Measurements from ENCODE around the gene GSKIP. TPM values are rescaled to one million over a fixed set of nuclear protein-coding genes. Genes with fewer than 3 reads are reported as not detected.
A peak's percentile ranks its signal among the peaks of the same experiment; 100 is the strongest.
"Not testable (repeated sequence)": the region's sequence is repeated elsewhere in the genome, so short reads cannot be mapped to it uniquely, and the experiment has no call there.

Gene GSKIP
- total RNA-seq, 2 experiments from 2014 or later = 21.8 to 21.9 TPM

DNA sequence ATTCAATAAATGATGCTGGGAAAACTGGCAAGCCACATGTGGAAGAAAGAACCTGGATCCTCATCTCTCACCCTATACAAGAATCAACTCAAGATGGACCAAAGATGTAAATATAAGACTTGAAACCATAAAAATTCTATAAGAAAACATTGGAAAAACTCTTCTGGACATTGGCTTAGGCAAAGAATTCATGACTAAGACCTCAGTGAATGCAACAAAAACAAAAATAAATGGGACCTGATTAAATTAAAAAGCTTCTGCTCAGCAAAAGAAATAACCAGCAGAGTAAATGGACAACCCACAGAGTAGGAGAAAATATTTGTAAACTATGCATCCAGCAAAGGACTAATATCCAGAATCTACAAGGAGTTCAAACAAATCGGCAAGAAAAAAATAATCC is 24.8 kb upstream of the GSKIP start:
- intact Hi-C loops (cut with micrococcal nuclease) = no loop called here
- POLR2A ChIA-PET = no interaction called here
- H3K4me3 Mint-ChIP-seq = no peak overlapping the region

DNA sequence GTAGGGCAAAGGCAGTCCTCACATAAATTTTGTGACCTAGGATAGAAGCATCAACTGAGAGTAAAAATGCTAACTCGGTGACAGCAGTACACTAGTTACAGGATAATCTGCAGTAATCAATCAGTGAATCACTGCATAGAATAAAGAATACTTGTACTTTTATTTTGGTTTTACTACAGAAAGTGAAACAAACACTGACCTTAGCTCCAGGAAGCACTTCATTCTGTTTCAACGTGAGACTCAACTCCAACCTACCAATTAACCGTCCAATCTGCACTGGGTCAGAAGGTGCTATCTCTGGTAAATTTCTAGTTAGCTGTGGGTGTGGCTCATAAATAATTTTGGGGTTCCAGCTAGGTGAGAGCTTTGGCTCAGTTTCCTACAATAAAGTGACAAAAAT is 22.0 kb upstream of the GSKIP start:
- Mint-ChIP-seq H3K9me3 (no peaks in the 10 kb centered on the region), H3K27me3 (no peaks in the 10 kb centered on the region), H3K27ac (no peak overlapping the region), H3K4me3 (no peak overlapping the region), H3K36me3 (ENCODE audit: low read depth) (peaks cover 26% of the 10 kb centered on the region), H3K4me1 (ENCODE audit: low read depth) (no peaks in the 10 kb centered on the region)
- ATAC-seq = no peak
- TF ChIP-seq, protein P1, sequence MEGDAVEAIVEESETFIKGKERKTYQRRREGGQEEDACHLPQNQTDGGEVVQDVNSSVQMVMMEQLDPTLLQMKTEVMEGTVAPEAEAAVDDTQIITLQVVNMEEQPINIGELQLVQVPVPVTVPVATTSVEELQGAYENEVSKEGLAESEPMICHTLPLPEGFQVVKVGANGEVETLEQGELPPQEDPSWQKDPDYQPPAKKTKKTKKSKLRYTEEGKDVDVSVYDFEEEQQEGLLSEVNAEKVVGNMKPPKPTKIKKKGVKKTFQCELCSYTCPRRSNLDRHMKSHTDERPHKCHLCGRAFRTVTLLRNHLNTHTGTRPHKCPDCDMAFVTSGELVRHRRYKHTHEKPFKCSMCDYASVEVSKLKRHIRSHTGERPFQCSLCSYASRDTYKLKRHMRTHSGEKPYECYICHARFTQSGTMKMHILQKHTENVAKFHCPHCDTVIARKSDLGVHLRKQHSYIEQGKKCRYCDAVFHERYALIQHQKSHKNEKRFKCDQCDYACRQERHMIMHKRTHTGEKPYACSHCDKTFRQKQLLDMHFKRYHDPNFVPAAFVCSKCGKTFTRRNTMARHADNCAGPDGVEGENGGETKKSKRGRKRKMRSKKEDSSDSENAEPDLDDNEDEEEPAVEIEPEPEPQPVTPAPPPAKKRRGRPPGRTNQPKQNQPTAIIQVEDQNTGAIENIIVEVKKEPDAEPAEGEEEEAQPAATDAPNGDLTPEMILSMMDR (IDR thresholded peaks at IDR 0.05) = no peak
- CTCF ChIA-PET = no interaction called here
- DNase-seq = no peak
- POLR2A ChIA-PET = no interaction called here
- intact Hi-C loops (cut with micrococcal nuclease) = no loop called here

More for the DNA sequence above, 24.8 kb upstream of the GSKIP start:
- Mint-ChIP-seq H3K27ac (no peak overlapping the region), H3K36me3 (ENCODE audit: low read depth) (peaks cover 24% of the 10 kb centered on the region), H3K9me3 (no peaks in the 10 kb centered on the region), H3K27me3 (no peaks in the 10 kb centered on the region), H3K4me1 (ENCODE audit: low read depth) (no peaks in the 10 kb centered on the region)
- DNase-seq = no peak
- CTCF ChIA-PET = no interaction called here
- TF ChIP-seq, protein P1 (IDR thresholded peaks at IDR 0.05) = no peak
- no peak for ATAC-seq

DNA sequence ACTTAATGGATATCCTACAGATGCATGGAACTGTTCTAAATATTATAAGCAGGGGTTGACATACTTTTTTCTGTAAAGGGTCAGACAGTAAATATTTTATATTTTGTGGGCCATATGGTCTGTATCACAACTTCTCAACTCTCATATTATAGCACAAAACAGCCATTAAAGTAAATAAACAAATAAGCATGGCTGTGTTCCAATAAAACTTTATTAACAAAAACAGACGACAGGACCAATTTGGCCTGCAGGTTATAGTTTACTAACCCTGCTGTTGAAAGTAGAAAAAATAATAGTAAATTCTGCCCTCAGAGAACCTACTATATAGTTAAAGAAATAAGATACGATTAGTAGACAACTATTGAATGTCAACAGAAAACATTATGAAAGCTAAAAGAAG is 17.7 kb upstream of the GSKIP start:
- peaks cover 5% of the 10 kb centered on the region for H3K36me3 Mint-ChIP-seq (ENCODE audit: low read depth)
- no peak overlapping the region for H3K4me3 Mint-ChIP-seq
- CTCF ChIA-PET = no interaction called here
- no peaks in the 10 kb centered on the region for H3K9me3 Mint-ChIP-seq
- TF ChIP-seq, protein P1 (IDR thresholded peaks at IDR 0.05) = no peak
- no peaks in the 10 kb centered on the region for H3K27me3 Mint-ChIP-seq
- no peak for ATAC-seq
- no peak for DNase-seq
- H3K27ac Mint-ChIP-seq = no peak overlapping the region
- H3K4me1 Mint-ChIP-seq (ENCODE audit: low read depth) = peaks cover 19% of the 10 kb centered on the region
- POLR2A ChIA-PET = no interaction called here
- intact Hi-C loops (cut with micrococcal nuclease) = no loop called here

DNA sequence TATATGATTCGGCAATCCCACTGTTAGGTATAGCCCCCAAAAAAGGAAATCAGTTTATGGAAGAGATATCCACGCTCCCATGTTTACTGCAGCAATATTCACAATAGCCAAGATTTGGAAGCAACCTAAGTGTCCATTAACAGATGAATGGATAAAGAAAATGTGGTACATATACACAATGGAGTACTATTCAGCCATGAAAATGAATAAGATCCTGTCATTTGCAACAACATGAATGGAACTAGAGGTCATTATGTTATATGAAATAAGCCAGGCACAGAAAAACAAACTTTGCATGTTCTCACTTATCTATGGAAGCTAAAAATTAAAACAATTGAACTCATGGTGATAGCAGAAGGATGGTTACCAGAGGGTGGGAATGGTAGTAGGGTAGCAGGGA is 15.4 kb upstream of the GSKIP start:
- H3K4me3 Mint-ChIP-seq; DNase-seq; CTCF ChIA-PET; H3K27ac Mint-ChIP-seq; H3K27me3 Mint-ChIP-seq; POLR2A ChIA-PET; intact Hi-C loops (cut with micrococcal nuclease); ATAC-seq; H3K36me3 Mint-ChIP-seq (ENCODE audit: low read depth); H3K9me3 Mint-ChIP-seq: not testable (repeated sequence)
- H3K4me1 Mint-ChIP-seq (ENCODE audit: low read depth) = peaks cover 19% of the 10 kb centered on the region

DNA sequence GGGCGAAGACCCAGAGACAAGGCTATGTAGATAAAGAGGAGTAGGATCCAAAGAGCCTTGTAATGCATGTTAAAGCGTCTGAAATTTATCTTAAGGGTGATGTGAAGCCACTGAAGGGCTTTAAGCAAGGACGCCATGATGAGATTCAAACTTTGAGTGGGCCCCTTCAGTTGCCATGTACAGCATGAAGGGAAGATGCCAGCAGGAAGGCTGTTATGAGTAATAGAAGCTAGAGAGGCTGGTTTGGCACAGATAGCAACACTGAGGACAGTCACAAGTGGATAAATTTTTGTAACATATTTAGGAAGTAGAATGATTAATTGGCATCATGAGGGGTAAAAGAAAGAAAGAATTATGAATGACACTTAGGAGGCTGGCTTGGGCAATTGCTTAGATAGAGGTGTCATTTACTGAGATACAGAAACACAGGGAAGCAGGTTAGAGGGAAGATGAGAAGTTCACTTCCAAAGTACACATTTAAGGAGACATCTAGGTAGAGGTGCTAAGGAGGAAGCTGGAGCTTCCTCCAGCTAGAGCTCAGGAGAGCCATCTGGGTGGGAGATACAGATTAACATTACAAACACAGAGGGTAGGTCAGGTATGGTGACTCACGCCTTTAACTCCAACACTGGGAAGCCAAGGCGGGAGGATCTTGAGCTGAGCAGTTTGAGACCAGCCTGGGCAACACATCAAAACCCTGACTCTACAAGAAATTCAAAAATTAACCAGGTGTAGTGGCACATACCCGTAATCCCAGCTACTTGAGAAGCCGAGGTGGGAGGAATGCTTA is 13.8 kb upstream of the GSKIP start:
- H3K36me3 Mint-ChIP-seq (ENCODE audit: low read depth) = peaks cover 3% of the 10 kb centered on the region
- H3K9me3 Mint-ChIP-seq = no peaks in the 10 kb centered on the region
- intact Hi-C loops (cut with micrococcal nuclease) = no loop called here
- peak overlapping the region; percentile 6 for H3K27ac Mint-ChIP-seq
- peak; percentile 6 for DNase-seq
- H3K4me3 Mint-ChIP-seq = no peak overlapping the region
- ChIA-PET CTCF (no interaction called here), POLR2A (no interaction called here)
- peak; percentile 58 for ATAC-seq
- TF ChIP-seq, protein P1 (IDR thresholded peaks at IDR 0.05) = no peak
- peaks cover 24% of the 10 kb centered on the region for H3K4me1 Mint-ChIP-seq (ENCODE audit: low read depth)
- no peaks in the 10 kb centered on the region for H3K27me3 Mint-ChIP-seq

Measured in activated CD8-positive, alpha-beta T cell treated with anti-CD3 and anti-CD28 coated beads for 36 hours (primary cell).